K562 (cell line): Measurements from ENCODE around the gene CBX4. TPM values are rescaled to one million over a fixed set of nuclear protein-coding genes. Genes with fewer than 3 reads are reported as not detected.

Experiments used
- DACH1 ChIP-seq: fragments of 450-650 bp; IDR thresholded peaks from 2 replicates; pipeline ENCODE4 v1.6.1; 2018; ENCODE audit not compliant: partially characterized antibody
- MYC ChIP-seq, 2 experiments: fragments of 250-450 bp in 1 of 2; sonication (Bioruptor Pico) in 1 of 2; IDR thresholded peaks; 2 replicates each; pipeline versions ENCODE4 v1.5.1 to v1.6.1; 2012 to 2021; ENCODE audit warnings: low read depth in 2 of 2, borderline replicate concordance in 1 of 2, improper control_type of control experiment in 1 of 2, low read length in 1 of 2, mild to moderate bottlenecking in 1 of 2, moderate library complexity in 1 of 2
- polyA plus RNA-seq, 8 experiments: library from polyadenylated mRNA; depleted of rRNA in 4 of 8; stranded (reverse) in 5 of 8; unstranded in 3 of 8; fragments of >200 nt; fragmentation: Nextera tagmentation in 2 of 8; fragmentation: Illumina TruSeq in 1 of 8; extraction: Ambion mirVana in 2 of 8; extraction: Trizol in 1 of 8; gene quantifications; 2 replicates each; pipeline versions ENCODE4 v1.2.1 to v1.2.3, GENCODE V29; 2011 to 2014; ENCODE audit warnings: inconsistent platforms in 1 of 8, missing spikeins in 1 of 8
- total RNA-seq, 7 experiments: library from RNA; depleted of rRNA in 6 of 7; stranded (reverse); fragments of >200 nt in 6 of 7; fragmentation: Illumina TruSeq in 2 of 7; extraction: Trizol in 2 of 7; gene quantifications; 2 replicates each; pipeline versions ENCODE4 v1.2.1 to v1.2.3, GENCODE V29; 2011 to 2021; ENCODE audit warnings: low replicate concordance in 1 of 7
- TF ChIP-seq, protein P1 (sequence below), 2 experiments: fragments of 450-650 bp in 1 of 2; sonication (generic) in 1 of 2; formaldehyde crosslinking in 1 of 2; IDR thresholded peaks; 2 replicates each; pipeline versions ENCODE4 v1.7.1 to v1.9.0; 2016 to 2022; ENCODE audit warnings: inconsistent platforms in 1 of 2, mild to moderate bottlenecking in 1 of 2, missing genetic modification reagents in 1 of 2
- TF ChIP-seq, protein P2 (sequence below): sonication (generic); formaldehyde crosslinking; IDR thresholded peaks from 2 replicates; pipeline ENCODE4 v1.8.0; 2022; ENCODE audit warnings: missing genetic modification reagents, mild to moderate bottlenecking, moderate library complexity, borderline replicate concordance
- TF ChIP-seq, protein P3 (sequence below): fragments of 250-450 bp; sonication (Bioruptor Pico); IDR thresholded peaks from 2 replicates; pipeline ENCODE4 v1.8.0; 2022; ENCODE audit warnings: inconsistent platforms, mild to moderate bottlenecking, moderate library complexity, borderline replicate concordance
- TF ChIP-seq, protein P4 (sequence below): fragments of 450-650 bp; IDR thresholded peaks from 2 replicates; pipeline ENCODE4 v1.7.1; 2018; ENCODE audit warnings: mild to moderate bottlenecking, low read depth; ENCODE audit not compliant: partially characterized antibody
- TF ChIP-seq, protein P5 (sequence below): fragments of 150-350 bp; conservative IDR thresholded peaks from 2 replicates; pipeline ENCODE4 v1.6.1; 2014; ENCODE audit warnings: low read length

CBX4 gene
- total and polyA plus RNA-seq, 9 of the 15 experiments (the other 6 are each of a cell fraction or from before 2014, with no cell fraction given) = 0.98 to 50.5 (median 10.0) TPM

DNA sequence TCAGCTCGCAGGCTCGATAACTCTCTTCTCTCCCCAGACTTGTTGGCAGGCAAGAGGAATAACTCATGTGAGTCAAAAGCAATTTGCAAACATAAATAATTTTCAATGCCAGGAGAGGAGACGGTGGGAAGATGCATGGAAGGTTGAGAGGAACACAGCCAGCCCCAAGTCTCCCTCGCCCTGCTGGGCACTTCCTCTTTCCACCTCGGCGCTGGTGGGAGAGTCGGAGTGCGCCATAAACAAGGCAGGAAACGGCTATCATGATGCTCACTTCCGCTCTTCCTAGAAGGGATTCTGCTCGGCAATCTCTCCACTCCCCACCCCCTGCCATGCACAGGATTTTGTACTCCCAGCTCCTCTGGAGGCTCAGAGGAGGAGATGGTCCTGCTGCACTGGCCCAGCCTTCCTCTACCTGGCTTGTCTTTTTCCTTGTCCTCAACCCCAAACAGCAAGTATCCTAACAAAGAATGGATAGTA is 13.0 kb downstream of the CBX4 start (continued):
- TF ChIP-seq, protein P1, sequence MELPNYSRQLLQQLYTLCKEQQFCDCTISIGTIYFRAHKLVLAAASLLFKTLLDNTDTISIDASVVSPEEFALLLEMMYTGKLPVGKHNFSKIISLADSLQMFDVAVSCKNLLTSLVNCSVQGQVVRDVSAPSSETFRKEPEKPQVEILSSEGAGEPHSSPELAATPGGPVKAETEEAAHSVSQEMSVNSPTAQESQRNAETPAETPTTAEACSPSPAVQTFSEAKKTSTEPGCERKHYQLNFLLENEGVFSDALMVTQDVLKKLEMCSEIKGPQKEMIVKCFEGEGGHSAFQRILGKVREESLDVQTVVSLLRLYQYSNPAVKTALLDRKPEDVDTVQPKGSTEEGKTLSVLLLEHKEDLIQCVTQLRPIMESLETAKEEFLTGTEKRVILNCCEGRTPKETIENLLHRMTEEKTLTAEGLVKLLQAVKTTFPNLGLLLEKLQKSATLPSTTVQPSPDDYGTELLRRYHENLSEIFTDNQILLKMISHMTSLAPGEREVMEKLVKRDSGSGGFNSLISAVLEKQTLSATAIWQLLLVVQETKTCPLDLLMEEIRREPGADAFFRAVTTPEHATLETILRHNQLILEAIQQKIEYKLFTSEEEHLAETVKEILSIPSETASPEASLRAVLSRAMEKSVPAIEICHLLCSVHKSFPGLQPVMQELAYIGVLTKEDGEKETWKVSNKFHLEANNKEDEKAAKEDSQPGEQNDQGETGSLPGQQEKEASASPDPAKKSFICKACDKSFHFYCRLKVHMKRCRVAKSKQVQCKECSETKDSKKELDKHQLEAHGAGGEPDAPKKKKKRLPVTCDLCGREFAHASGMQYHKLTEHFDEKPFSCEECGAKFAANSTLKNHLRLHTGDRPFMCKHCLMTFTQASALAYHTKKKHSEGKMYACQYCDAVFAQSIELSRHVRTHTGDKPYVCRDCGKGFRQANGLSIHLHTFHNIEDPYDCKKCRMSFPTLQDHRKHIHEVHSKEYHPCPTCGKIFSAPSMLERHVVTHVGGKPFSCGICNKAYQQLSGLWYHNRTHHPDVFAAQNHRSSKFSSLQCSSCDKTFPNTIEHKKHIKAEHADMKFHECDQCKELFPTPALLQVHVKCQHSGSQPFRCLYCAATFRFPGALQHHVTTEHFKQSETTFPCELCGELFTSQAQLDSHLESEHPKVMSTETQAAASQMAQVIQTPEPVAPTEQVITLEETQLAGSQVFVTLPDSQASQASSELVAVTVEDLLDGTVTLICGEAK (IDR thresholded peaks at IDR 0.05) = peak; percentile 84
- TF ChIP-seq, protein P1 (CRISPR knock-in tag; IDR thresholded peaks at IDR 0.05) = no peak
- TF ChIP-seq, protein P2, sequence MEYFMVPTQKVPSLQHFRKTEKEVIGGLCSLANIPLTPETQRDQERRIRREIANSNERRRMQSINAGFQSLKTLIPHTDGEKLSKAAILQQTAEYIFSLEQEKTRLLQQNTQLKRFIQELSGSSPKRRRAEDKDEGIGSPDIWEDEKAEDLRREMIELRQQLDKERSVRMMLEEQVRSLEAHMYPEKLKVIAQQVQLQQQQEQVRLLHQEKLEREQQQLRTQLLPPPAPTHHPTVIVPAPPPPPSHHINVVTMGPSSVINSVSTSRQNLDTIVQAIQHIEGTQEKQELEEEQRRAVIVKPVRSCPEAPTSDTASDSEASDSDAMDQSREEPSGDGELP = peak; percentile 51; the same call in 1 of the 2 replicates
- no peak for TF ChIP-seq DACH1
- TF ChIP-seq, protein P3, sequence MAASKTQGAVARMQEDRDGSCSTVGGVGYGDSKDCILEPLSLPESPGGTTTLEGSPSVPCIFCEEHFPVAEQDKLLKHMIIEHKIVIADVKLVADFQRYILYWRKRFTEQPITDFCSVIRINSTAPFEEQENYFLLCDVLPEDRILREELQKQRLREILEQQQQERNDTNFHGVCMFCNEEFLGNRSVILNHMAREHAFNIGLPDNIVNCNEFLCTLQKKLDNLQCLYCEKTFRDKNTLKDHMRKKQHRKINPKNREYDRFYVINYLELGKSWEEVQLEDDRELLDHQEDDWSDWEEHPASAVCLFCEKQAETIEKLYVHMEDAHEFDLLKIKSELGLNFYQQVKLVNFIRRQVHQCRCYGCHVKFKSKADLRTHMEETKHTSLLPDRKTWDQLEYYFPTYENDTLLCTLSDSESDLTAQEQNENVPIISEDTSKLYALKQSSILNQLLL (CRISPR knock-in tag) = no peak
- TF ChIP-seq, protein P4, sequence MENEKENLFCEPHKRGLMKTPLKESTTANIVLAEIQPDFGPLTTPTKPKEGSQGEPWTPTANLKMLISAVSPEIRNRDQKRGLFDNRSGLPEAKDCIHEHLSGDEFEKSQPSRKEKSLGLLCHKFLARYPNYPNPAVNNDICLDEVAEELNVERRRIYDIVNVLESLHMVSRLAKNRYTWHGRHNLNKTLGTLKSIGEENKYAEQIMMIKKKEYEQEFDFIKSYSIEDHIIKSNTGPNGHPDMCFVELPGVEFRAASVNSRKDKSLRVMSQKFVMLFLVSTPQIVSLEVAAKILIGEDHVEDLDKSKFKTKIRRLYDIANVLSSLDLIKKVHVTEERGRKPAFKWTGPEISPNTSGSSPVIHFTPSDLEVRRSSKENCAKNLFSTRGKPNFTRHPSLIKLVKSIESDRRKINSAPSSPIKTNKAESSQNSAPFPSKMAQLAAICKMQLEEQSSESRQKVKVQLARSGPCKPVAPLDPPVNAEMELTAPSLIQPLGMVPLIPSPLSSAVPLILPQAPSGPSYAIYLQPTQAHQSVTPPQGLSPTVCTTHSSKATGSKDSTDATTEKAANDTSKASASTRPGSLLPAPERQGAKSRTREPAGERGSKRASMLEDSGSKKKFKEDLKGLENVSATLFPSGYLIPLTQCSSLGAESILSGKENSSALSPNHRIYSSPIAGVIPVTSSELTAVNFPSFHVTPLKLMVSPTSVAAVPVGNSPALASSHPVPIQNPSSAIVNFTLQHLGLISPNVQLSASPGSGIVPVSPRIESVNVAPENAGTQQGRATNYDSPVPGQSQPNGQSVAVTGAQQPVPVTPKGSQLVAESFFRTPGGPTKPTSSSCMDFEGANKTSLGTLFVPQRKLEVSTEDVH = peak; percentile 23
- peak; percentile 81; the same call in 1 of the 2 replicates for TF ChIP-seq MYC (IDR thresholded peaks at IDR 0.05; ENCODE audit: low read depth, low read length)
- TF ChIP-seq MYC (CRISPR knock-in tag; IDR thresholded peaks at IDR 0.05; ENCODE audit: borderline replicate concordance, low read depth) = 0 out of 2 replicates have a peak, but pooled peaks have one; percentile 36
- TF ChIP-seq, protein P5, sequence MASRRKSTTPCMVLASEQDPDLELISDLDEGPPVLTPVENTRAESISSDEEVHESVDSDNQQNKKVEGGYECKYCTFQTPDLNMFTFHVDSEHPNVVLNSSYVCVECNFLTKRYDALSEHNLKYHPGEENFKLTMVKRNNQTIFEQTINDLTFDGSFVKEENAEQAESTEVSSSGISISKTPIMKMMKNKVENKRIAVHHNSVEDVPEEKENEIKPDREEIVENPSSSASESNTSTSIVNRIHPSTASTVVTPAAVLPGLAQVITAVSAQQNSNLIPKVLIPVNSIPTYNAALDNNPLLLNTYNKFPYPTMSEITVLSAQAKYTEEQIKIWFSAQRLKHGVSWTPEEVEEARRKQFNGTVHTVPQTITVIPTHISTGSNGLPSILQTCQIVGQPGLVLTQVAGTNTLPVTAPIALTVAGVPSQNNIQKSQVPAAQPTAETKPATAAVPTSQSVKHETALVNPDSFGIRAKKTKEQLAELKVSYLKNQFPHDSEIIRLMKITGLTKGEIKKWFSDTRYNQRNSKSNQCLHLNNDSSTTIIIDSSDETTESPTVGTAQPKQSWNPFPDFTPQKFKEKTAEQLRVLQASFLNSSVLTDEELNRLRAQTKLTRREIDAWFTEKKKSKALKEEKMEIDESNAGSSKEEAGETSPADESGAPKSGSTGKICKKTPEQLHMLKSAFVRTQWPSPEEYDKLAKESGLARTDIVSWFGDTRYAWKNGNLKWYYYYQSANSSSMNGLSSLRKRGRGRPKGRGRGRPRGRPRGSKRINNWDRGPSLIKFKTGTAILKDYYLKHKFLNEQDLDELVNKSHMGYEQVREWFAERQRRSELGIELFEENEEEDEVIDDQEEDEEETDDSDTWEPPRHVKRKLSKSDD = no peak
